HG03575 (cell line): ENCODE results near the gene S100A6.

ENCODE experiments used
- ATAC-seq: cut with Tn5 transposase; IDR thresholded peaks from one replicate; pipeline ENCODE4 v1.9.1; 2021; ENCODE audit not compliant: unreplicated experiment, insufficient number of reproducible peaks, low FRiP score; ENCODE audit errors: extremely low read depth

The S100A6 gene

GRCh38 chr1:153548722-153549688 is 13.2 kb upstream of the S100A6 start, which contains the start of gene S100A3:
S100A3 (minus strand) TSS chr1:153549258; CDS start chr1:153548485, 773 bp downstream.
- no peak for ATAC-seq

GRCh38 chr1:153547560-153548551 is 12.1 kb upstream of the S100A6 start:
- ATAC-seq = no peak

GRCh38 chr1:153546796-153547559 is 11.2 kb upstream of the S100A6 start:
- ATAC-seq = no peak

- ATAC-seq = no peak
These were observed 10.6 kb upstream of the S100A6 start for GRCh38 chr1:153546371-153546770.

GRCh38 chr1:153545067-153546055 is 9.6 kb upstream of the S100A6 start, which contains the start of gene S100A4:
S100A4 (minus strand) TSS chr1:153545806; CDS start chr1:153544794, 1,012 bp downstream.
- ATAC-seq = no peak

- no peak for ATAC-seq
These were observed 8.8 kb upstream of the S100A6 start for GRCh38 chr1:153544453-153545066.

GRCh38 chr1:153543736-153544135 is 7.9 kb upstream of the S100A6 start:
- ATAC-seq = no peak

- no peak for ATAC-seq
These were observed 7.3 kb upstream of the S100A6 start for GRCh38 chr1:153542956-153543711.

- ATAC-seq = no peak
These were observed 6.1 kb upstream of the S100A6 start for GRCh38 chr1:153541641-153542590.

GRCh38 chr1:153540394-153541361 is 4.9 kb upstream of the S100A6 start, which contains the start of gene S100A5:
S100A5 (minus strand) TSS chr1:153540934; CDS start chr1:153540191, 743 bp downstream.
- ATAC-seq = no peak

GRCh38 chr1:153539395-153540093 is 3.8 kb upstream of the S100A6 start:
- ATAC-seq = no peak

GRCh38 chr1:153538315-153538821 is 2.6 kb upstream of the S100A6 start:
- no peak for ATAC-seq

- no peak for ATAC-seq
These were observed 1.6 kb upstream of the S100A6 start for GRCh38 chr1:153537376-153537730.
